ENCODE data around the gene MYO1D. TPM values are rescaled to one million over a fixed set of nuclear protein-coding genes. Genes with fewer than 3 reads are reported as not detected.

Gene MYO1D
- total and polyA plus RNA-seq, 2 of the 13 experiments (the other 11 are each of a cell fraction or from before 2014, with no cell fraction given): 13.2 to 17.3 TPM

GRCh38 chr17:32742681-32743538 is 134.0 kb downstream of the MYO1D start:
- CTCF ChIA-PET (ENCODE audit: low intra/inter-chr PET ratio, low total read pairs): no interaction called here
- BruUV-seq (replicated peaks): no TSS peak
- Histone ChIP-seq H3K4me2 (ENCODE audit: low read depth, low read length) (no peak overlapping the region), H4K20me1 (ENCODE audit: insufficient read depth, low read length) (no peaks in the 10 kb centered on the region), H3K36me3 (replicated peaks in 1 of 2; ENCODE audit: control insufficient read depth in 1 of 2, insufficient read depth in 2 of 2, low read length in 2 of 2) (no peaks in the 10 kb centered on the region), H3K27ac (ENCODE audit: extremely low read length, insufficient read depth, low read length) (no peak overlapping the region), H3K9ac (ENCODE audit: insufficient read depth, low read depth, low read length) (no peak overlapping the region), H3K4me1 (ENCODE audit: insufficient read depth, low read length) (peaks cover 13% of the 10 kb centered on the region), H3K9me3 (ENCODE audit: low read length) (no peaks in the 10 kb centered on the region), H3K79me2 (ENCODE audit: insufficient read depth, low read length) (no peaks in the 10 kb centered on the region), H2AFZ (ENCODE audit: low read length) (no peak overlapping the region), H3K4me3 (replicated peaks in 1 of 3; ENCODE audit: insufficient read depth in 1 of 3, low read depth in 2 of 3, low read length in 3 of 3) (no peak overlapping the region), H3K27me3 (ENCODE audit: control insufficient read depth in 1 of 2, insufficient read depth in 2 of 2, low read length in 2 of 2) (no peaks in the 10 kb centered on the region)
- intact Hi-C loops (cut with micrococcal nuclease; ENCODE audit: unreplicated experiment) (no loop called here), in situ Hi-C loops (cut with HindIII; ENCODE audit: extremely low pct_ligation_motif_present, low pct_unique_long_range_greater_than_20kb) (no loop called here)
- TF ChIP-seq MAFK (conservative IDR thresholded peaks at IDR 0.05 in 1 of 2, IDR thresholded peaks at IDR 0.05 in 1 of 2; ENCODE audit: low read length in 2 of 2): peak; percentile 84 to 91
- TF ChIP-seq ZNF589 (CRISPR knock-in tag; conservative IDR thresholded peaks at IDR 0.05): no peak
- TF ChIP-seq ZNF558 (CRISPR knock-in tag; IDR thresholded peaks at IDR 0.05; ENCODE audit: borderline replicate concordance): no peak
- peak; percentile 86 for TF ChIP-seq MAFF (IDR thresholded peaks at IDR 0.05; ENCODE audit: low read depth, low read length)
- WGBS (ENCODE audit: low lambda C conversion rate): 92% methylated on average over 4 of the region's 4 CpGs
- FAIRE-seq (no peak), ATAC-seq (no peak), DNase-seq (ENCODE audit: low spot score) (no peak)
- POLR2A ChIA-PET: no interaction called here

GRCh38 chr17:32741381-32741780 is 135.5 kb downstream of the MYO1D start:
- Histone ChIP-seq H3K4me1 (ENCODE audit: insufficient read depth, low read length) (no peaks in the 10 kb centered on the region), H3K27me3 (ENCODE audit: control insufficient read depth in 1 of 2, insufficient read depth in 2 of 2, low read length in 2 of 2) (no peaks in the 10 kb centered on the region), H3K9ac (ENCODE audit: insufficient read depth, low read depth, low read length) (no peak overlapping the region), H2AFZ (ENCODE audit: low read length) (no peak overlapping the region), H3K79me2 (ENCODE audit: insufficient read depth, low read length) (no peaks in the 10 kb centered on the region), H3K9me3 (ENCODE audit: low read length) (no peaks in the 10 kb centered on the region), H3K4me2 (ENCODE audit: low read depth, low read length) (no peak overlapping the region), H3K27ac (ENCODE audit: extremely low read length, insufficient read depth, low read length) (no peak overlapping the region), H3K4me3 (replicated peaks in 1 of 3; ENCODE audit: insufficient read depth in 1 of 3, low read depth in 2 of 3, low read length in 3 of 3) (no peak overlapping the region), H3K36me3 (replicated peaks in 1 of 2; ENCODE audit: control insufficient read depth in 1 of 2, insufficient read depth in 2 of 2, low read length in 2 of 2) (no peaks in the 10 kb centered on the region), H4K20me1 (ENCODE audit: insufficient read depth, low read length) (no peaks in the 10 kb centered on the region)
- DNase-seq (ENCODE audit: low spot score): no peak
- no peak for TF ChIP-seq ZBTB8A (CRISPR knock-in tag; IDR thresholded peaks at IDR 0.05; ENCODE audit: borderline replicate concordance, low read depth)
- no peak for TF ChIP-seq ZNF788 (CRISPR knock-in tag; IDR thresholded peaks at IDR 0.05; ENCODE audit: borderline replicate concordance)
- TF ChIP-seq RFXAP (CRISPR knock-in tag; IDR thresholded peaks at IDR 0.05; ENCODE audit: borderline replicate concordance): no peak
- no peak for TF ChIP-seq ZNF580 (CRISPR knock-in tag; IDR thresholded peaks at IDR 0.05; ENCODE audit: borderline replicate concordance, low read depth)
- TF ChIP-seq HMGA1 (CRISPR knock-in tag; conservative IDR thresholded peaks at IDR 0.05): no peak
- ChIA-PET CTCF (ENCODE audit: low intra/inter-chr PET ratio, low total read pairs) (no interaction called here), POLR2A (no interaction called here)
- in situ Hi-C loops (cut with HindIII; ENCODE audit: extremely low pct_ligation_motif_present, low pct_unique_long_range_greater_than_20kb): no loop called here
- FAIRE-seq: no peak
- no peak for ATAC-seq
- no TSS peak for BruUV-seq (replicated peaks)
- intact Hi-C loops (cut with micrococcal nuclease; ENCODE audit: unreplicated experiment): no loop called here
- WGBS (ENCODE audit: low lambda C conversion rate): 96% methylated on average over 1 of the region's 1 CpG

Data from HepG2 (cell line).